K562 (cell line): ENCODE results near the gene IL17RC. TPM values are rescaled to one million over a fixed set of nuclear protein-coding genes. Genes with fewer than 3 reads are reported as not detected.

Experiments used
- ATAC-seq: fragments of 200-7000 bp; cut with Tn5 transposase; 3 replicates; pipeline ENCODE4 v1.9.1; 2020; ENCODE audit warnings: moderate library complexity
- BruUV-seq: library from RNA; stranded (reverse); fragments of 400-500 nt; replicated peaks from 2 replicates; lab custom pipeline; 2021; lab: Mats Ljungman, UMichigan
- CTCF ChIA-PET: fragments of 300-600 bp; formaldehyde crosslinking; extraction: SDS; loops from one replicate; lab custom pipeline; 2021; ENCODE audit warnings: low intra/inter-chr PET ratio; lab: Yijun Ruan, JAX
- POLR2A ChIA-PET: fragments of 300-600, 350-650 bp; sonication (Branson Sonifier 250); formaldehyde crosslinking; extraction: SDS; loops from one replicate; lab custom pipeline; 2021; ENCODE audit warnings: antibody characterized with exemption, inconsistent platforms; lab: Yijun Ruan, JAX
- DNase-seq, 4 experiments: peaks; one replicate each; pipeline versions ENCODE4 v3.0.0 to v3.0.0-alpha.2; 2011 to 2018; ENCODE audit warnings: low spot score in 3 of 4, mixed read lengths in 3 of 4; ENCODE audit errors: extremely low read depth in 1 of 4
- FAIRE-seq: peaks from 2 replicates; lab custom pipeline; 2011; peaks lifted over from hg19 to GRCh38; lab: Jason Lieb, UNC
- H2AFZ ChIP-seq: 2 replicates; pipeline ENCODE4 v1.6.0; 2011; ENCODE audit warnings: low read depth, low read length, control low read depth, inconsistent platforms
- H3K27ac ChIP-seq: fragments of 200-600 bp; 3 replicates; pipeline ENCODE4 v1.8.0; 2011; ENCODE audit warnings: low read depth, mild to moderate bottlenecking, control low read depth, inconsistent platforms, low read length, moderate library complexity, mixed read lengths; ENCODE audit errors: extremely low read depth
- H3K27me3 ChIP-seq, 2 experiments: fragments of 300-600 bp in 1 of 2; 2 replicates in 1 of 2; 3 replicates in 1 of 2; pipeline versions ENCODE4 v1.6.0 to v1.8.0; 2011; ENCODE audit warnings: inconsistent platforms in 2 of 2, low read length in 2 of 2, mild to moderate bottlenecking in 1 of 2, mixed read lengths in 1 of 2, moderate library complexity in 1 of 2; ENCODE audit not compliant: control insufficient read depth in 2 of 2, insufficient read depth in 2 of 2
- H3K36me3 ChIP-seq: fragments of 300-600 bp; 3 replicates; pipeline ENCODE4 v1.8.0; 2011; ENCODE audit warnings: mild to moderate bottlenecking, low read length, inconsistent platforms; ENCODE audit not compliant: control insufficient read depth, insufficient read depth
- H3K4me1 ChIP-seq, 2 experiments: fragments of 200-600 bp in 1 of 2; replicated peaks in 1 of 2; 2 replicates in 1 of 2; 3 replicates in 1 of 2; pipeline versions ENCODE4 v1.5.1 to v1.8.0; 2011; ENCODE audit warnings: inconsistent platforms in 2 of 2, low read length in 2 of 2, mild to moderate bottlenecking in 1 of 2, mixed read lengths in 1 of 2, moderate library complexity in 1 of 2; ENCODE audit not compliant: control insufficient read depth in 2 of 2, insufficient read depth in 2 of 2
- H3K4me2 ChIP-seq: 2 replicates; pipeline ENCODE4 v1.6.1; 2011; ENCODE audit warnings: low read length, control low read depth, inconsistent platforms, mixed read lengths; ENCODE audit not compliant: insufficient read depth
- H3K4me3 ChIP-seq: fragments of 200-600 bp; sonication (generic), shearing (Covaris generic); 2 replicates; pipeline ENCODE4 v1.5.1; 2016; ENCODE audit warnings: control low read depth, inconsistent platforms
- H3K79me2 ChIP-seq: fragments of 200-600 bp; 3 replicates; pipeline ENCODE4 v1.8.0; 2011; ENCODE audit warnings: low read length, inconsistent platforms; ENCODE audit not compliant: control insufficient read depth, insufficient read depth
- H3K9ac ChIP-seq, 2 experiments: 2 replicates each; pipeline versions ENCODE4 v1.6.0 to v1.6.1; 2011; ENCODE audit warnings: low read depth in 2 of 2, low read length in 2 of 2, control low read depth in 1 of 2, inconsistent platforms in 1 of 2, mild to moderate bottlenecking in 1 of 2, mixed read lengths in 1 of 2; ENCODE audit not compliant: insufficient read depth in 1 of 2
- H3K9me1 ChIP-seq: one replicate; pipeline ENCODE4 v1.6.0; 2011; ENCODE audit warnings: inconsistent platforms, mild to moderate bottlenecking, low read length, moderate library complexity; ENCODE audit not compliant: control insufficient read depth, insufficient read depth
- H3K9me3 ChIP-seq: replicated peaks from 2 replicates; pipeline ENCODE4 v1.5.1; 2011; ENCODE audit warnings: low read depth, low read length, inconsistent platforms; ENCODE audit not compliant: control insufficient read depth, insufficient read depth
- H4K20me1 ChIP-seq: replicated peaks from 2 replicates; pipeline ENCODE4 v1.6.1; 2011; ENCODE audit warnings: low read length, inconsistent platforms, mixed read lengths; ENCODE audit not compliant: control insufficient read depth, insufficient read depth
- ARID3B ChIP-seq: fragments of 250-450 bp; sonication (Bioruptor Pico); IDR thresholded peaks from 2 replicates; pipeline ENCODE4 v1.4.0; 2020; ENCODE audit warnings: borderline replicate concordance
- CBFA2T3 ChIP-seq: fragments of 450-650 bp; IDR thresholded peaks from 2 replicates; pipeline ENCODE4 v1.6.1; 2017
- HDAC6 ChIP-seq: IDR thresholded peaks from 2 replicates; pipeline ENCODE4 v1.6.1; 2012; ENCODE audit warnings: low read depth, mild to moderate bottlenecking, control low read depth, inconsistent platforms, low read length, moderate library complexity
- HNRNPL ChIP-seq: fragments of 200-400 bp; formaldehyde crosslinking; IDR thresholded peaks from 2 replicates; pipeline ENCODE4 v1.6.1; 2017; ENCODE audit warnings: low read depth, mild to moderate bottlenecking, low read length
- MAX ChIP-seq: sonication (generic); formaldehyde crosslinking; IDR thresholded peaks from 2 replicates; pipeline ENCODE4 v1.9.0; 2022; ENCODE audit warnings: mild to moderate bottlenecking, missing genetic modification reagents
- NFIC ChIP-seq: fragments of 450-650 bp; IDR thresholded peaks from 2 replicates; pipeline ENCODE4 v1.6.1; 2017; ENCODE audit warnings: mild to moderate bottlenecking, inconsistent platforms
- RBM15 ChIP-seq: fragments of 200-400 bp; formaldehyde crosslinking; IDR thresholded peaks from 2 replicates; pipeline ENCODE4 v1.6.1; 2018; ENCODE audit warnings: mild to moderate bottlenecking, low read length, moderate library complexity; ENCODE audit not compliant: insufficient read depth
- RBM25 ChIP-seq: fragments of 200-400 bp; formaldehyde crosslinking; IDR thresholded peaks from 2 replicates; pipeline ENCODE4 v1.6.1; 2018; ENCODE audit warnings: low read length, low read depth, moderate library complexity; ENCODE audit not compliant: severe bottlenecking
- SETDB1 ChIP-seq: IDR thresholded peaks from one replicate; pipeline ENCODE4 v1.6.1; 2012; ENCODE audit warnings: low read length, control low read depth, inconsistent platforms
- SPI1 ChIP-seq: IDR thresholded peaks from 2 replicates; pipeline ENCODE4 v1.6.1; 2011; ENCODE audit warnings: low read depth, low read length, control low read depth, borderline replicate concordance
- SRF ChIP-seq, 2 experiments: fragments of 250-450, 450-650 bp in 1 of 2; sonication (Bioruptor Pico) in 1 of 2; sonication (generic) in 1 of 2; formaldehyde crosslinking; IDR thresholded peaks; 2 replicates each; pipeline versions ENCODE4 v1.5.0 to v1.5.1; 2020 to 2022; ENCODE audit warnings: mild to moderate bottlenecking in 1 of 2, missing genetic modification reagents in 1 of 2
- TEAD4 ChIP-seq, 2 experiments: sonication (generic) in 1 of 2; formaldehyde crosslinking in 1 of 2; IDR thresholded peaks; 2 replicates each; pipeline versions ENCODE4 v1.6.1 to v1.8.0; 2012 to 2022; ENCODE audit warnings: borderline replicate concordance in 1 of 2, inconsistent platforms in 1 of 2, low read length in 1 of 2, mild to moderate bottlenecking in 1 of 2, missing genetic modification reagents in 1 of 2
- WGBS: fragments of 100-300 bp; shearing (Covaris generic); methylation state at CpG from one replicate; pipeline ENCODE4 v1.1.6; 2016; ENCODE audit warnings: low coverage, mixed read lengths; ENCODE audit not compliant: insufficient coverage; ENCODE audit errors: missing lambda C conversion rate; 5-methylcytosine and 5-hydroxymethylcytosine counted together
- in situ Hi-C: fragments of 300-500 bp; cut with MboI; formaldehyde crosslinking; loops from 4 replicates; pipeline ENCODE4 v1.15.0; 2018; ENCODE audit warnings: inconsistent platforms, mixed read lengths
- intact Hi-C: fragments of 100-400 bp; cut with micrococcal nuclease; formaldehyde crosslinking; loops from 2 replicates; pipeline ENCODE4 v1.14.2; 2022
- polyA plus RNA-seq, 8 experiments: library from polyadenylated mRNA; depleted of rRNA in 4 of 8; stranded (reverse) in 5 of 8; unstranded in 3 of 8; fragments of >200 nt; fragmentation: Nextera tagmentation in 2 of 8; fragmentation: Illumina TruSeq in 1 of 8; extraction: Ambion mirVana in 2 of 8; extraction: Trizol in 1 of 8; gene quantifications; 2 replicates each; pipeline versions ENCODE4 v1.2.1 to v1.2.3, GENCODE V29; 2011 to 2014; ENCODE audit warnings: inconsistent platforms in 1 of 8, missing spikeins in 1 of 8
- total RNA-seq, 7 experiments: library from RNA; depleted of rRNA in 6 of 7; stranded (reverse); fragments of >200 nt in 6 of 7; fragmentation: Illumina TruSeq in 2 of 7; extraction: Trizol in 2 of 7; gene quantifications; 2 replicates each; pipeline versions ENCODE4 v1.2.1 to v1.2.3, GENCODE V29; 2011 to 2021; ENCODE audit warnings: low replicate concordance in 1 of 7
- TF ChIP-seq, protein P1 (sequence below): IDR thresholded peaks from 3 replicates; pipeline ENCODE4 v1.6.1; 2011; ENCODE audit warnings: borderline replicate concordance, mild to moderate bottlenecking; ENCODE audit not compliant: insufficient read length, insufficient read depth

IL17RC gene
- total and polyA plus RNA-seq, 9 of the 15 experiments (the other 6 are each of a cell fraction or from before 2014, with no cell fraction given), result 0.15 to 11.4 (median 7.1) TPM; not detected in 1

DNA sequence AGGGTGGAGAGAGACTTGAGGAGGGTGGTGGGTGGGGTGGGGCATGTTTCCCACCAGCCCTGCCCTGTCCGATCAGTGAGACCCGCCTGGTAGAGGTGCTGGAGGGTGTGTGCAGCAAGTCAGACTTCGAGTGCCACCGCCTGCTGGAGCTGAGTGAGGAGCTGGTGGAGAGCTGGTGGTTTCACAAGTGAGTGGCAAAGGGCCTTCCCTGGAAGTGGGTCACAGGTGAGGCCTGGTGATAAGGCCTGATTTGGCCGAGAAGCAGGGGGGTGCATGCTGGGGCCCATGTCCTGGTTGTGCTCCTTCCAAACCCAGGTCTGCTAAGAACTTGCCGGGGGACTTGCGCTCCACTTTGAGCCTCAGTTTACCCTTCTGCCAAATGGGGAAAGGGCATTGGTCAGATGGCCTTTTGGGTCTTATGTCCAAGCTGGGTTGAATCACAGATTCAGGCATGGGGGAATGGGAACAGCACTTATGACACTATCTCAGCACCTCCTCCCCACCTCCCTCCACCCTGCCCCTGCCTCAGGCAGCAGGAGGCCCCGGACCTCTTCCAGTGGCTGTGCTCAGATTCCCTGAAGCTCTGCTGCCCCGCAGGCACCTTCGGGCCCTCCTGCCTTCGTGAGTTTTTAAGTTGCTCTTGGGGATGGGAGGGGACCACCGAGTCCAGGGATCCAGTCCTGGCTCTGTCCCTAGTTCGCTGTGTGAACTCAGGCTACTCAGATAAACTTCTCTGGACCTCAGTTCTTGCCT lies 20.8 kb downstream of the IL17RC start:
- H3K9me1 ChIP-seq, result no peaks in the 10 kb centered on the region
- no peak overlapping the region for H2AFZ ChIP-seq
- DNase-seq (no peak), FAIRE-seq (no peak), ATAC-seq (no peak)
- H3K9ac ChIP-seq, result peak overlapping the region in 1 of 2 experiments; percentile 76; a peak in 2 of 4 replicates
- ChIA-PET CTCF (no interaction called here), POLR2A (interaction anchor here (0.7 kb wide), 1 partner anchor 94 kb away, joined by 3 read pairs; no protein-coding TSS in a partner anchor)
- no peaks in the 10 kb centered on the region for H3K27me3 ChIP-seq
- H3K79me2 ChIP-seq, result peaks cover 20% of the 10 kb centered on the region
- 84% methylated on average over 13 of the region's 13 CpGs for WGBS
- H3K9me3 ChIP-seq, result 0 out of 2 replicates have a peak, but pooled peaks cover 3% of the 10 kb centered on the region
- in situ Hi-C loops, result no loop called here
- no TSS peak for BruUV-seq
- no peak overlapping the region for H3K27ac ChIP-seq
- peaks cover 40% of the 10 kb centered on the region for H3K36me3 ChIP-seq
- H3K4me3 ChIP-seq, result no peak overlapping the region
- intact Hi-C loops, result loop anchor here (10.0 kb wide), 1 partner anchor 287 kb away; no protein-coding TSS in a partner anchor
- no peaks in the 10 kb centered on the region for H4K20me1 ChIP-seq
- TF ChIP-seq TEAD4 (IDR thresholded peaks at IDR 0.05; ENCODE audit: low read length) (no peak), TEAD4 (CRISPR knock-in tag; IDR thresholded peaks at IDR 0.05; ENCODE audit: borderline replicate concordance) (0 out of 2 replicates have a peak, but pooled peaks have one; percentile 32), MAX (0 out of 2 replicates have a peak, but pooled peaks have one; percentile 36), NFIC (no peak), SPI1 (no peak), ARID3B (CRISPR knock-in tag) (no peak), CBFA2T3 (peak; percentile 10; the same call in 1 of the 2 replicates), RBM25 (peak; percentile 33), SETDB1 (no peak), SRF (CRISPR knock-in tag; IDR thresholded peaks at IDR 0.05) (no peak), HNRNPL (no peak), HDAC6 (no peak), RBM15 (no peak)
- TF ChIP-seq, protein P1, sequence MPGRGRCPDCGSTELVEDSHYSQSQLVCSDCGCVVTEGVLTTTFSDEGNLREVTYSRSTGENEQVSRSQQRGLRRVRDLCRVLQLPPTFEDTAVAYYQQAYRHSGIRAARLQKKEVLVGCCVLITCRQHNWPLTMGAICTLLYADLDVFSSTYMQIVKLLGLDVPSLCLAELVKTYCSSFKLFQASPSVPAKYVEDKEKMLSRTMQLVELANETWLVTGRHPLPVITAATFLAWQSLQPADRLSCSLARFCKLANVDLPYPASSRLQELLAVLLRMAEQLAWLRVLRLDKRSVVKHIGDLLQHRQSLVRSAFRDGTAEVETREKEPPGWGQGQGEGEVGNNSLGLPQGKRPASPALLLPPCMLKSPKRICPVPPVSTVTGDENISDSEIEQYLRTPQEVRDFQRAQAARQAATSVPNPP, result no peak
- H3K4me2 ChIP-seq, result no peak overlapping the region
- peaks cover 11 to 36% of the 10 kb centered on the region in 2 experiments; a peak in 4 of 5 replicates for H3K4me1 ChIP-seq
